ENCODE data around the gene ZNF776. TPM values are rescaled to one million over a fixed set of nuclear protein-coding genes. Genes with fewer than 3 reads are reported as not detected.

Gene ZNF776
- total and polyA plus RNA-seq, 2 of the 13 experiments (the other 11 are each of a cell fraction or from before 2014, with no cell fraction given) = 7.6 to 16.9 TPM

GRCh38 chr19:57803594-57804325, 57.1 kb downstream of the ZNF776 start (continued):
- TF ChIP-seq ZBTB44 (CRISPR knock-in tag; IDR thresholded peaks at IDR 0.05) (no peak), NFKBIZ (CRISPR knock-in tag; IDR thresholded peaks at IDR 0.05) (no peak), ZNF407 (CRISPR knock-in tag; IDR thresholded peaks at IDR 0.05; ENCODE audit: not compliant biosample characterization) (no peak), RBM39 (IDR thresholded peaks at IDR 0.05; ENCODE audit: low read depth, low read length, poor library complexity, severe bottlenecking) (peak; percentile 77), HOXA3 (CRISPR knock-in tag; IDR thresholded peaks at IDR 0.05) (no peak), MED13 (CRISPR knock-in tag; IDR thresholded peaks at IDR 0.05) (no peak), ZNF766 (CRISPR knock-in tag; IDR thresholded peaks at IDR 0.05; ENCODE audit: borderline replicate concordance) (no peak), ZNF660 (CRISPR knock-in tag; IDR thresholded peaks at IDR 0.05; ENCODE audit: borderline replicate concordance, low read depth) (no peak), SPEN (CRISPR knock-in tag; IDR thresholded peaks at IDR 0.05; ENCODE audit: low read depth) (no peak), THAP11 (CRISPR knock-in tag; IDR thresholded peaks at IDR 0.05) (no peak), ZBTB34 (CRISPR knock-in tag; IDR thresholded peaks at IDR 0.05) (no peak), HDAC2 (CRISPR knock-in tag; IDR thresholded peaks at IDR 0.05) (no peak), ZXDC (CRISPR knock-in tag; IDR thresholded peaks at IDR 0.05) (no peak), SIX1 (CRISPR knock-in tag; IDR thresholded peaks at IDR 0.05; ENCODE audit: borderline replicate concordance) (no peak), NFYB (CRISPR knock-in tag; IDR thresholded peaks at IDR 0.05) (no peak), FLYWCH1 (CRISPR knock-in tag; IDR thresholded peaks at IDR 0.05) (no peak)
